Chondrocyte (in vitro differentiated cells): ENCODE data around the gene TSPAN12. TPM values are rescaled to one million over a fixed set of nuclear protein-coding genes. Genes with fewer than 3 reads are reported as not detected.
"Not testable (repeated sequence)": the region's sequence is repeated elsewhere in the genome, so short reads cannot be mapped to it uniquely, and the experiment has no call there.

Experiments used
- DNase-seq: peaks from one replicate; pipeline ENCODE4 v3.0.0; 2021; ENCODE audit warnings: mixed read lengths, low spot score
- H3K27ac Mint-ChIP-seq: one replicate; pipeline ENCODE4 v1.8.0; 2021; ENCODE audit warnings: mild to moderate bottlenecking, moderate library complexity, mixed read lengths; ENCODE audit not compliant: unreplicated experiment
- H3K27me3 Mint-ChIP-seq: 2 replicates; pipeline ENCODE4 v1.8.0; 2021; ENCODE audit warnings: low read depth, mixed read lengths
- H3K36me3 Mint-ChIP-seq: 2 replicates; pipeline ENCODE4 v1.8.0; 2021; ENCODE audit warnings: low read depth, mixed read lengths
- H3K4me1 Mint-ChIP-seq: 2 replicates; pipeline ENCODE4 v1.8.0; 2021; ENCODE audit warnings: low read depth, mild to moderate bottlenecking, mixed read lengths
- H3K4me3 Mint-ChIP-seq: one replicate; pipeline ENCODE4 v1.8.0; 2021; ENCODE audit warnings: mild to moderate bottlenecking, moderate library complexity, mixed read lengths; ENCODE audit not compliant: unreplicated experiment
- H3K9me3 Mint-ChIP-seq: 2 replicates; pipeline ENCODE4 v1.8.0; 2021; ENCODE audit warnings: low read depth, mixed read lengths
- long read RNA-seq: library from polyadenylated mRNA; stranded (forward); transcript quantifications from one replicate; pipeline ENCODE4 v2.0.0, GENCODE V29; 2021
- total RNA-seq: library from RNA; stranded (reverse); gene quantifications from 3 replicates; pipeline ENCODE4 v1.2.1, GENCODE V29; 2021
- TF ChIP-seq, protein P1 (sequence below): fragments of 200-600 bp; sonication (generic); IDR thresholded peaks from 2 replicates; pipeline ENCODE4 v1.5.0; 2021; ENCODE audit warnings: antibody characterized with exemption, mild to moderate bottlenecking, moderate library complexity

The TSPAN12 gene, protein sequence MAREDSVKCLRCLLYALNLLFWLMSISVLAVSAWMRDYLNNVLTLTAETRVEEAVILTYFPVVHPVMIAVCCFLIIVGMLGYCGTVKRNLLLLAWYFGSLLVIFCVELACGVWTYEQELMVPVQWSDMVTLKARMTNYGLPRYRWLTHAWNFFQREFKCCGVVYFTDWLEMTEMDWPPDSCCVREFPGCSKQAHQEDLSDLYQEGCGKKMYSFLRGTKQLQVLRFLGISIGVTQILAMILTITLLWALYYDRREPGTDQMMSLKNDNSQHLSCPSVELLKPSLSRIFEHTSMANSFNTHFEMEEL
- total RNA-seq: 6.8 to 10.5 TPM (median 7.8 TPM) in 3 replicates
- long read RNA-seq, transcript TSPAN12-201 (8 exons, 2,798 nt): major isoform, 12 of 15 reads
- long read RNA-seq, partial matches to known transcripts: 0 of 15 reads
- long read RNA-seq, other reads (novel, unspliced or antisense): 2 of 15 reads

- peak; percentile 92 for DNase-seq
- H3K27me3 Mint-ChIP-seq: no peaks in the 10 kb centered on the region
- peak within 1 kb of the TSS; percentile 98 for H3K27ac Mint-ChIP-seq
- H3K4me1 Mint-ChIP-seq: peaks cover 18% of the 10 kb centered on the region
- no peaks in the 10 kb centered on the region for H3K9me3 Mint-ChIP-seq
- H3K36me3 Mint-ChIP-seq: no peaks in the 10 kb centered on the region
- peak within 1 kb of the TSS; percentile 99 for H3K4me3 Mint-ChIP-seq
- TF ChIP-seq, protein P1, sequence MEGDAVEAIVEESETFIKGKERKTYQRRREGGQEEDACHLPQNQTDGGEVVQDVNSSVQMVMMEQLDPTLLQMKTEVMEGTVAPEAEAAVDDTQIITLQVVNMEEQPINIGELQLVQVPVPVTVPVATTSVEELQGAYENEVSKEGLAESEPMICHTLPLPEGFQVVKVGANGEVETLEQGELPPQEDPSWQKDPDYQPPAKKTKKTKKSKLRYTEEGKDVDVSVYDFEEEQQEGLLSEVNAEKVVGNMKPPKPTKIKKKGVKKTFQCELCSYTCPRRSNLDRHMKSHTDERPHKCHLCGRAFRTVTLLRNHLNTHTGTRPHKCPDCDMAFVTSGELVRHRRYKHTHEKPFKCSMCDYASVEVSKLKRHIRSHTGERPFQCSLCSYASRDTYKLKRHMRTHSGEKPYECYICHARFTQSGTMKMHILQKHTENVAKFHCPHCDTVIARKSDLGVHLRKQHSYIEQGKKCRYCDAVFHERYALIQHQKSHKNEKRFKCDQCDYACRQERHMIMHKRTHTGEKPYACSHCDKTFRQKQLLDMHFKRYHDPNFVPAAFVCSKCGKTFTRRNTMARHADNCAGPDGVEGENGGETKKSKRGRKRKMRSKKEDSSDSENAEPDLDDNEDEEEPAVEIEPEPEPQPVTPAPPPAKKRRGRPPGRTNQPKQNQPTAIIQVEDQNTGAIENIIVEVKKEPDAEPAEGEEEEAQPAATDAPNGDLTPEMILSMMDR: peak; percentile 83
Observed at GRCh38 chr7:120857588-120858573, at the start of gene TSPAN12. TSPAN12 (minus strand) TSS chr7:120858144; CDS start chr7:120856763, 1,381 bp downstream.

GRCh38 chr7:120898715-120899499 lies 41.0 kb upstream of the TSPAN12 start:
- Mint-ChIP-seq H3K27ac (no peak overlapping the region), H3K4me3 (no peak overlapping the region), H3K27me3 (peaks cover 8% of the 10 kb centered on the region), H3K4me1 (no peaks in the 10 kb centered on the region), H3K36me3 (peaks cover 2% of the 10 kb centered on the region), H3K9me3 (peaks cover 12% of the 10 kb centered on the region)
- TF ChIP-seq, protein P1: no peak
- DNase-seq: no peak

- peaks cover 35% of the 10 kb centered on the region for H3K9me3 Mint-ChIP-seq
- H3K27ac Mint-ChIP-seq, H3K27me3 Mint-ChIP-seq, DNase-seq, H3K36me3 Mint-ChIP-seq, H3K4me1 Mint-ChIP-seq, H3K4me3 Mint-ChIP-seq: not testable (repeated sequence)
Observed at GRCh38 chr7:120895253-120895652, 37.3 kb upstream of the TSPAN12 start.

GRCh38 chr7:120885602-120886001 lies 27.7 kb upstream of the TSPAN12 start:
- H3K36me3 Mint-ChIP-seq, H3K4me1 Mint-ChIP-seq, H3K27me3 Mint-ChIP-seq, DNase-seq, H3K9me3 Mint-ChIP-seq, H3K4me3 Mint-ChIP-seq, H3K27ac Mint-ChIP-seq: not testable (repeated sequence)

DNA sequence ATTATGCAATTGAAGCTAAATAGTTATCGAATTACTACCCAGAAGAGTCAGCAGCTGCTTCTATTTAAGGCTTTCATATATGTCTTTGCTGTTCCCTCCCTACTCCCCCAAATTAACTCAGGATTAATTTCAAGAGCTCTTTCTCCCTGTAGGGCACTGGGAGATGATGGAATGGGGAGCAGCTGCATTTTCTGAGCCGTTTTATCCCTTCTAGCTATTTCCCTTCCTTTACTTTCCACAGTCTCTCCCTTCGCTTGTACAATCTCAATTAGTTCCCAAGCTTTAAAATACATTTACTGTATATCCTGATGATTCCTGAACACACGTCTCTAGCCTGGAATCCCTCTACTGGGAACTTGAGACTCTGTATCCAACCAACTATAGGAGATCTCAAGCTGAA lies 19.8 kb upstream of the TSPAN12 start:
- Mint-ChIP-seq H3K36me3 (no peaks in the 10 kb centered on the region), H3K27ac (no peak overlapping the region), H3K4me3 (no peak overlapping the region), H3K9me3 (no peaks in the 10 kb centered on the region), H3K4me1 (peaks cover 5% of the 10 kb centered on the region), H3K27me3 (peaks cover 7% of the 10 kb centered on the region)
- TF ChIP-seq, protein P1: no peak
- DNase-seq: no peak
